CD14-positive monocyte (primary cell): ENCODE data around the gene NABP1. TPM values are rescaled to one million over a fixed set of nuclear protein-coding genes. Genes with fewer than 3 reads are reported as not detected.

Source experiments
- DNase-seq, 3 donors: peaks; one replicate each; pipeline ENCODE4 v3.0.0-alpha.2; 2011 to 2022
- H2AFZ ChIP-seq: 2 replicates; pipeline ENCODE4 v1.6.0; 2012; ENCODE audit warnings: mild to moderate bottlenecking, low read depth, low read length, inconsistent platforms; ENCODE audit not compliant: insufficient read depth, poor library complexity, severe bottlenecking
- H3K27ac ChIP-seq, 2 donors: 1 replicate in 1 of 2; 2 replicates in 1 of 2; pipeline ENCODE4 v1.5.1; 2012 to 2013; ENCODE audit warnings: low read length in 2 of 2, control low read depth in 1 of 2, inconsistent platforms in 1 of 2, low read depth in 1 of 2, mild to moderate bottlenecking in 1 of 2
- H3K27me3 ChIP-seq, 2 donors: one replicate each; pipeline versions ENCODE4 v1.6.0 to v1.6.1; 2011 to 2013; ENCODE audit warnings: low read length in 2 of 2; ENCODE audit not compliant: control insufficient read depth in 2 of 2, insufficient read depth in 2 of 2
- H3K36me3 ChIP-seq, 2 donors: replicated peaks in 1 of 2; 1 replicate in 1 of 2; 2 replicates in 1 of 2; pipeline versions ENCODE4 v1.5.1 to v1.6.1; 2012 to 2013; ENCODE audit warnings: low read length in 2 of 2, control low read depth in 1 of 2, inconsistent platforms in 1 of 2, mild to moderate bottlenecking in 1 of 2; ENCODE audit not compliant: insufficient read depth in 2 of 2, control insufficient read depth in 1 of 2
- H3K4me1 ChIP-seq, 2 donors: 1 replicate in 1 of 2; 2 replicates in 1 of 2; pipeline versions ENCODE4 v1.5.1 to v1.6.1; 2012 to 2013; ENCODE audit warnings: low read length in 2 of 2, control low read depth in 1 of 2, inconsistent platforms in 1 of 2, mild to moderate bottlenecking in 1 of 2, moderate library complexity in 1 of 2; ENCODE audit not compliant: insufficient read depth in 2 of 2, control insufficient read depth in 1 of 2
- H3K4me2 ChIP-seq: replicated peaks from 2 replicates; pipeline ENCODE3; 2012; ENCODE audit warnings: low read length, moderate library complexity, mild to moderate bottlenecking; ENCODE audit not compliant: poor library complexity, severe bottlenecking; ENCODE audit errors: extremely low read depth
- H3K4me3 ChIP-seq, 3 experiments: fragments of 200-600 bp in 1 of 3; sonication (generic) in 1 of 3; replicated peaks in 1 of 3; 1 replicate in 2 of 3; 2 replicates in 1 of 3; pipeline ENCODE4 v1.5.1; 2011 to 2013; ENCODE audit warnings: low read length in 3 of 3, mild to moderate bottlenecking in 3 of 3, control low read depth in 2 of 3, low read depth in 2 of 3, inconsistent platforms in 1 of 3, moderate library complexity in 1 of 3
- H3K79me2 ChIP-seq: 2 replicates; pipeline ENCODE4 v1.6.0; 2012; ENCODE audit warnings: mild to moderate bottlenecking, control low read depth, inconsistent platforms, low read length, moderate library complexity; ENCODE audit not compliant: insufficient read depth
- H3K9ac ChIP-seq: 2 replicates; pipeline ENCODE4 v1.6.0; 2017; ENCODE audit warnings: low read length, mild to moderate bottlenecking; ENCODE audit not compliant: insufficient read depth, poor library complexity, severe bottlenecking
- H3K9me3 ChIP-seq, 2 donors: replicated peaks in 1 of 2; 1 replicate in 1 of 2; 2 replicates in 1 of 2; pipeline versions ENCODE4 v1.5.1 to v1.6.1; 2012 to 2013; ENCODE audit warnings: low read length in 2 of 2, control low read depth in 1 of 2; ENCODE audit not compliant: control insufficient read depth in 1 of 2, insufficient read depth in 1 of 2
- H4K20me1 ChIP-seq: 2 replicates; pipeline ENCODE4 v1.6.0; 2012; ENCODE audit warnings: mild to moderate bottlenecking, low read length, control low read depth, moderate library complexity; ENCODE audit not compliant: insufficient read depth
- H3K27ac Mint-ChIP-seq, 7 donors: one replicate each; pipeline ENCODE4 v1.8.0; 2020; ENCODE audit warnings: mild to moderate bottlenecking in 7 of 7, mixed read lengths in 7 of 7, moderate library complexity in 6 of 7, inconsistent platforms in 2 of 7
- H3K27me3 Mint-ChIP-seq, 3 donors: one replicate each; pipeline ENCODE4 v1.8.0; 2021 to 2022; ENCODE audit warnings: low read depth in 3 of 3, mild to moderate bottlenecking in 3 of 3, mixed read lengths in 3 of 3, moderate library complexity in 3 of 3, inconsistent platforms in 1 of 3
- H3K36me3 Mint-ChIP-seq, 2 donors: one replicate each; pipeline ENCODE4 v1.8.0; 2020; ENCODE audit warnings: mixed read lengths in 2 of 2, inconsistent platforms in 1 of 2, mild to moderate bottlenecking in 1 of 2
- H3K4me1 Mint-ChIP-seq: one replicate; pipeline ENCODE4 v1.8.0; 2020; ENCODE audit warnings: mild to moderate bottlenecking, mixed read lengths
- H3K4me3 Mint-ChIP-seq, 2 donors: one replicate each; pipeline ENCODE4 v1.8.0; 2020; ENCODE audit warnings: mild to moderate bottlenecking in 2 of 2, mixed read lengths in 2 of 2, moderate library complexity in 1 of 2
- H3K9me3 Mint-ChIP-seq, 7 donors: one replicate each; pipeline ENCODE4 v1.8.0; 2020 to 2022; ENCODE audit warnings: mixed read lengths in 7 of 7, mild to moderate bottlenecking in 6 of 7, moderate library complexity in 6 of 7, inconsistent platforms in 2 of 7
- CTCF ChIP-seq: fragments of 200-600 bp; IDR thresholded peaks from one replicate; pipeline ENCODE4 v1.8.0; 2022; ENCODE audit warnings: antibody characterized with exemption, mild to moderate bottlenecking
- intact Hi-C, 2 donors: fragments of 100-400 bp; cut with micrococcal nuclease; formaldehyde crosslinking; loops; one replicate each; pipeline versions ENCODE4 v1.15.0 to v1.15.1; 2023
- polyA plus RNA-seq, 3 donors: library from polyadenylated mRNA; depleted of rRNA in 1 of 3; unstranded in 2 of 3; stranded (reverse) in 1 of 3; fragments of 300-500 nt in 2 of 3; fragments of >200 nt in 1 of 3; fragmentation: Illumina TruSeq in 2 of 3; gene quantifications; 1 replicate in 2 of 3; 2 replicates in 1 of 3; pipeline ENCODE4 v1.2.3, GENCODE V29; 2012 to 2021

NABP1 gene
- polyA plus RNA-seq, 3 donors = 8.0 to 20.7 (median 13.3) TPM

GRCh38 chr2:191696001-191696400 is 18.1 kb downstream of the NABP1 start:
- Histone ChIP-seq H3K27me3 (peaks cover 2 to 3% of the 10 kb centered on the region in 2 donors), H3K4me1 (no peaks in the 10 kb centered on the region), H3K4me2 (no peak overlapping the region), H3K36me3 (no peaks in the 10 kb centered on the region), H3K79me2 (no peaks in the 10 kb centered on the region), H3K9me3 (no peaks in the 10 kb centered on the region), H2AFZ (no peak overlapping the region), H4K20me1 (no peaks in the 10 kb centered on the region), H3K27ac (no peak overlapping the region), H3K4me3 (no peak overlapping the region), H3K9ac (no peak overlapping the region)
- intact Hi-C loops = no loop called here
- Mint-ChIP-seq H3K27me3 (peaks cover 2 to 4% (median 2%) of the 10 kb centered on the region in 3 donors), H3K9me3 (peaks cover 0 to 2% (median 0%) of the 10 kb centered on the region in 7 donors), H3K36me3 (peaks cover 0 to 1% of the 10 kb centered on the region in 2 donors), H3K4me3 (no peak overlapping the region), H3K4me1 (no peaks in the 10 kb centered on the region), H3K27ac (no peak overlapping the region)
- DNase-seq = no peak
- TF ChIP-seq CTCF = no peak

GRCh38 chr2:191696966-191697365 is 19.0 kb downstream of the NABP1 start:
- intact Hi-C loops = no loop called here

More at GRCh38 chr2:191696966-191697365, 19.0 kb downstream of the NABP1 start:
- Histone ChIP-seq H3K36me3 (no peaks in the 10 kb centered on the region), H4K20me1 (no peaks in the 10 kb centered on the region), H3K4me2 (no peak overlapping the region), H3K27ac (no peak overlapping the region), H3K9me3 (no peaks in the 10 kb centered on the region), H3K9ac (no peak overlapping the region), H3K4me3 (no peak overlapping the region), H3K4me1 (no peaks in the 10 kb centered on the region), H2AFZ (no peak overlapping the region), H3K79me2 (no peaks in the 10 kb centered on the region), H3K27me3 (peaks cover 0 to under 1% of the 10 kb centered on the region in 2 donors)
- Mint-ChIP-seq H3K27ac (no peak overlapping the region), H3K9me3 (peaks cover 0 to 2% (median 0%) of the 10 kb centered on the region in 7 donors), H3K36me3 (peaks cover 0 to 1% of the 10 kb centered on the region in 2 donors), H3K27me3 (peaks cover 2 to 4% (median 2%) of the 10 kb centered on the region in 3 donors), H3K4me1 (no peaks in the 10 kb centered on the region), H3K4me3 (no peak overlapping the region)
- TF ChIP-seq CTCF = no peak
- no peak for DNase-seq
